HEK293 (cell line): ENCODE data around the gene EVX1.
A peak's percentile ranks its signal among the peaks of the same experiment; 100 is the strongest.

ENCODE experiments used
- CTCF ChIA-PET: fragments of 350-600 bp; formaldehyde crosslinking; extraction: SDS; loops from one replicate; lab custom pipeline; 2021; ENCODE audit warnings: antibody characterized with exemption; lab: Yijun Ruan, JAX
- POLR2A ChIA-PET: fragments of 300-600 bp; formaldehyde crosslinking; extraction: SDS; loops from one replicate; lab custom pipeline; 2020; ENCODE audit warnings: antibody characterized with exemption, inconsistent platforms; lab: Yijun Ruan, JAX
- H3K27ac ChIP-seq: fragments of 200-500 bp; sonication (Bioruptor generic); 2 replicates; pipeline ENCODE4 v1.5.1; 2014; ENCODE audit warnings: low read depth, low read length, control low read depth, inconsistent platforms; ENCODE audit errors: extremely low read depth
- H3K36me3 ChIP-seq, 2 experiments: fragments of 200-500 bp in 1 of 2; sonication (Bioruptor generic) in 1 of 2; 1 replicate in 1 of 2; 2 replicates in 1 of 2; pipeline ENCODE4 v1.5.1; 2014 to 2017; ENCODE audit warnings: inconsistent platforms in 2 of 2, low read length in 2 of 2; ENCODE audit not compliant: control insufficient read depth in 2 of 2, insufficient read depth in 1 of 2
- H3K4me1 ChIP-seq: fragments of 200-500 bp; sonication (Bioruptor generic); 2 replicates; pipeline ENCODE4 v1.5.1; 2014; ENCODE audit warnings: mild to moderate bottlenecking, low read length, inconsistent platforms; ENCODE audit not compliant: control insufficient read depth, insufficient read depth
- H3K4me3 ChIP-seq: 2 replicates; pipeline ENCODE4 v1.5.1; 2011; ENCODE audit warnings: low read depth, mild to moderate bottlenecking, control low read depth, low read length, moderate library complexity
- H3K9me3 ChIP-seq: fragments of 200-500 bp; sonication (Bioruptor generic); 2 replicates; pipeline ENCODE4 v1.5.1; 2014; ENCODE audit warnings: low read depth, low read length, inconsistent platforms; ENCODE audit not compliant: control insufficient read depth, insufficient read depth
- HOXA7 ChIP-seq: sonication (generic); formaldehyde crosslinking; IDR thresholded peaks from 2 replicates; pipeline ENCODE4 v1.8.1; 2022; ENCODE audit warnings: missing genetic modification reagents, borderline replicate concordance
- HOXC10 ChIP-seq: sonication (generic); formaldehyde crosslinking; IDR thresholded peaks from 2 replicates; pipeline ENCODE4 v1.8.1; 2023; ENCODE audit warnings: mild to moderate bottlenecking, missing genetic modification reagents
- HOXD13 ChIP-seq: sonication (generic); formaldehyde crosslinking; IDR thresholded peaks from 2 replicates; pipeline ENCODE4 v1.8.0; 2022; ENCODE audit warnings: missing genetic modification reagents, borderline replicate concordance
- IKZF3 ChIP-seq: fragments of 450-650 bp; IDR thresholded peaks from 2 replicates; pipeline ENCODE4 v1.5.0; 2018; ENCODE audit warnings: missing biosample characterization, mild to moderate bottlenecking, missing genetic modification characterization, moderate library complexity
- KLF1 ChIP-seq: fragments of 450-650 bp; formaldehyde crosslinking; IDR thresholded peaks from 2 replicates; pipeline ENCODE4 v1.5.1; 2016; ENCODE audit warnings: missing biosample characterization, missing genetic modification characterization
- KLF7 ChIP-seq: fragments of 450-650 bp; formaldehyde crosslinking; IDR thresholded peaks from 2 replicates; pipeline ENCODE4 v1.5.1; 2016; ENCODE audit warnings: missing biosample characterization, missing genetic modification characterization, borderline replicate concordance
- KLF9 ChIP-seq: fragments of 450-650 bp; formaldehyde crosslinking; IDR thresholded peaks from 2 replicates; pipeline ENCODE4 v1.5.1; 2016; ENCODE audit warnings: missing biosample characterization, missing genetic modification characterization, low read depth
- MZF1 ChIP-seq: fragments of 450-650 bp; formaldehyde crosslinking; IDR thresholded peaks from 2 replicates; pipeline ENCODE4 v1.5.1; 2017; ENCODE audit warnings: missing biosample characterization, missing genetic modification characterization, borderline replicate concordance
- PATZ1 ChIP-seq: fragments of 450-650 bp; formaldehyde crosslinking; IDR thresholded peaks from 2 replicates; pipeline ENCODE4 v1.5.1; 2016; ENCODE audit warnings: missing biosample characterization, missing genetic modification characterization
- REPIN1 ChIP-seq: fragments of 450-650 bp; formaldehyde crosslinking; IDR thresholded peaks from 2 replicates; pipeline ENCODE4 v1.5.1; 2017; ENCODE audit warnings: missing biosample characterization, missing genetic modification characterization, low read depth
- SCRT2 ChIP-seq: fragments of 450-650 bp; formaldehyde crosslinking; IDR thresholded peaks from 2 replicates; pipeline ENCODE4 v1.5.1; 2016; ENCODE audit warnings: missing biosample characterization, missing genetic modification characterization
- SP2 ChIP-seq: fragments of 450-650 bp; formaldehyde crosslinking; IDR thresholded peaks from 2 replicates; pipeline ENCODE4 v1.5.1; 2016; ENCODE audit warnings: missing biosample characterization, missing genetic modification characterization
- YY2 ChIP-seq: fragments of 450-650 bp; formaldehyde crosslinking; IDR thresholded peaks from 2 replicates; pipeline ENCODE4 v1.5.1; 2016; ENCODE audit warnings: missing biosample characterization, missing genetic modification characterization
- ZBTB48 ChIP-seq: fragments of 450-650 bp; formaldehyde crosslinking; IDR thresholded peaks from 2 replicates; pipeline ENCODE4 v1.5.1; 2016; ENCODE audit warnings: missing biosample characterization, missing genetic modification characterization
- ZFP37 ChIP-seq: fragments of 450-650 bp; formaldehyde crosslinking; IDR thresholded peaks from 2 replicates; pipeline ENCODE4 v1.5.1; 2016; ENCODE audit warnings: missing biosample characterization, missing genetic modification characterization
- ZFP69B ChIP-seq: fragments of 450-650 bp; formaldehyde crosslinking; IDR thresholded peaks from 2 replicates; pipeline ENCODE4 v1.5.1; 2016; ENCODE audit warnings: missing biosample characterization, missing genetic modification characterization
- ZNF184 ChIP-seq: fragments of 450-650 bp; IDR thresholded peaks from 2 replicates; pipeline ENCODE4 v1.5.1; 2018; ENCODE audit warnings: missing biosample characterization, mild to moderate bottlenecking, missing genetic modification characterization
- ZNF341 ChIP-seq: fragments of 450-650 bp; formaldehyde crosslinking; IDR thresholded peaks from 2 replicates; pipeline ENCODE4; 2016; ENCODE audit warnings: low read depth, missing biosample characterization, missing genetic modification characterization
- ZNF37A ChIP-seq: fragments of 450-650 bp; IDR thresholded peaks from 2 replicates; pipeline ENCODE4 v1.5.1; 2018; ENCODE audit warnings: missing biosample characterization, missing genetic modification characterization
- ZNF433 ChIP-seq: fragments of 450-650 bp; formaldehyde crosslinking; IDR thresholded peaks from 2 replicates; pipeline ENCODE4 v1.5.1; 2016; ENCODE audit warnings: missing biosample characterization, missing genetic modification characterization, low read depth
- ZNF48 ChIP-seq: fragments of 450-650 bp; formaldehyde crosslinking; IDR thresholded peaks from 2 replicates; pipeline ENCODE4 v1.5.1; 2016; ENCODE audit warnings: missing biosample characterization, missing genetic modification characterization
- ZNF501 ChIP-seq: fragments of 450-650 bp; formaldehyde crosslinking; IDR thresholded peaks from 2 replicates; pipeline ENCODE4 v1.5.1; 2016; ENCODE audit warnings: missing biosample characterization, missing genetic modification characterization
- ZNF530 ChIP-seq: fragments of 450-650 bp; formaldehyde crosslinking; IDR thresholded peaks from 2 replicates; pipeline ENCODE4 v1.5.1; 2016; ENCODE audit warnings: low read depth, missing biosample characterization, missing genetic modification characterization
- ZNF571 ChIP-seq: fragments of 450-650 bp; formaldehyde crosslinking; IDR thresholded peaks from 2 replicates; pipeline ENCODE4 v1.5.0; 2017; ENCODE audit warnings: missing biosample characterization, missing genetic modification characterization
- ZNF600 ChIP-seq: fragments of 450-650 bp; formaldehyde crosslinking; IDR thresholded peaks from 2 replicates; pipeline ENCODE4 v1.5.1; 2016; ENCODE audit warnings: missing biosample characterization, missing genetic modification characterization
- ZNF626 ChIP-seq: fragments of 450-650 bp; sonication (Bioruptor Pico); formaldehyde crosslinking; IDR thresholded peaks from 2 replicates; pipeline ENCODE4 v1.5.1; 2018; ENCODE audit warnings: missing biosample characterization, missing genetic modification characterization, inconsistent platforms
- ZNF629 ChIP-seq: fragments of 450-650 bp; formaldehyde crosslinking; IDR thresholded peaks from 2 replicates; pipeline ENCODE4 v1.5.1; 2017; ENCODE audit warnings: missing biosample characterization, missing genetic modification characterization
- ZNF658 ChIP-seq: fragments of 450-650 bp; formaldehyde crosslinking; IDR thresholded peaks from 2 replicates; pipeline ENCODE4; 2016; ENCODE audit warnings: missing biosample characterization, missing genetic modification characterization
- ZNF785 ChIP-seq: fragments of 450-650 bp; formaldehyde crosslinking; IDR thresholded peaks from 2 replicates; pipeline ENCODE4 v1.5.1; 2016; ENCODE audit warnings: missing biosample characterization, missing genetic modification characterization
- ZNF830 ChIP-seq: fragments of 450-650 bp; IDR thresholded peaks from 2 replicates; pipeline ENCODE4 v1.5.0; 2018; ENCODE audit warnings: missing biosample characterization, missing genetic modification characterization, low read depth, mild to moderate bottlenecking, moderate library complexity
- ZSCAN30 ChIP-seq: fragments of 450-650 bp; IDR thresholded peaks from 2 replicates; pipeline ENCODE4 v1.5.1; 2018; ENCODE audit warnings: missing biosample characterization, mild to moderate bottlenecking, missing genetic modification characterization, moderate library complexity
- ZXDB ChIP-seq: fragments of 450-650 bp; formaldehyde crosslinking; IDR thresholded peaks from 2 replicates; pipeline ENCODE4 v1.5.1; 2016; ENCODE audit warnings: missing biosample characterization, missing genetic modification characterization
- TF ChIP-seq, protein P1 (sequence below): fragments of 450-650 bp; formaldehyde crosslinking; IDR thresholded peaks from 2 replicates; pipeline ENCODE4 v1.5.1; 2016; ENCODE audit warnings: missing biosample characterization, missing genetic modification characterization, low read depth
- TF ChIP-seq, protein P2 (sequence below): fragments of 450-650 bp; formaldehyde crosslinking; IDR thresholded peaks from 2 replicates; pipeline ENCODE4 v1.5.1; 2016; ENCODE audit warnings: missing biosample characterization, missing genetic modification characterization
- TF ChIP-seq, protein P3 (sequence below): fragments of 450-650 bp; formaldehyde crosslinking; IDR thresholded peaks from 2 replicates; pipeline ENCODE4 v1.5.1; 2016; ENCODE audit warnings: missing biosample characterization, missing genetic modification characterization

EVX1 gene

DNA sequence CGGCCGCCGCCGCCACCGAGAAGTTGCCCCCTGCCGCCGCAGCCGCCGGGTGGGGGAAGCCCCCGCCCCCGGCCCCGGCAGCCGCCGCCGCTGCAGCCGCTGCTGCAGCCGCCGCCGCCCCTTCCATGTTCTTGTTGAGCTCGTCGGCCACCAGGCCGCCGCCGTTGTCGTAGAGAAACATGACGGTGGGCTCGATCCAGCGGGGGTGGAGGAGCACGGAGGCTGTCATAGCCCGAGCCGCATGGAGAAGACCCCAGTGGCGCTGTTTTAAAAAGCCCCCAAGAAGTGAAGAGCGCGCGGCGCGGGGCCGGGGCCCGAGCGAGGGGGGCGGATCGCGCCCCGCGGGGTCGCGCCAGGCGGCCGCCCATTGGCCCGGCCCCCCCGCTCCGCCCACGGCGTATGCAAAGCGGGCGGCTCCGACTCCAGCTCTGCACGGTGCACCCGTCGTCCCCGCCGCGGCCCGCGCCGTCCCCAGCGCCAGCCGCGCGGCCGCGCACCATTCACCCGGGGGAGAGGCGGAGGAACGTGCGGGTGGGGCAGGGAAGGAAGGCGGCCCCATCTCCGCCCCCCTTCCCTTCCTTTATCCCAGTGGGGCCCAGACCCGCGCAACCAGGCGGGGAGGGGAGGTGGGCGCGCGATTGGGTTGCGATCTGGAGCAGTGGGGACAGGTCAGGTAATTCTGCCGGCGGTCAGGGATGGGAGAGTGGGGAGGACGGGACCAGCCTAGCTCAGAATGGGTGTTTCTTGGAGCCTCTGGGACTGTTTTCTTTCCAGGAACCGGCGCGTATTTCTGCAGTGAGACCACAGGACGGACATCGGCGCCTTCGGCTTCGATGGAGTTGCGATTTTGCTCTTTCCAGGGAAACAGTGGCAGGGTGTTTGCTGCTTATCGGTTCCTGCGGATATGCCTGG is 42.5 kb upstream of the EVX1 start, which contains the start of gene HOXA13:
TSS of gene HOXA13 (minus strand) at position 243 of the 912 bp plus-strand sequence. CDS start at position 229, 14 bp downstream.
- peak within 1 kb of the TSS; percentile 89 for H3K4me3 ChIP-seq
- POLR2A ChIA-PET = interaction anchor here (0.8 to 3.7 kb wide), 10 partner anchors 9 to 541 kb away, joined by 3 to 36 read pairs (median 4); partner anchors contain the start of genes HIBADH and HOXA11
- peak within 1 kb of the TSS; percentile 92 for H3K27ac ChIP-seq
- H3K36me3 ChIP-seq = peaks cover 0 to 4% of the 10 kb centered on the region in 2 experiments; a peak in 2 of 3 replicates
- CTCF ChIA-PET = interaction anchor here (0.7 to 3.0 kb wide), 9 partner anchors 14 to 893 kb away, joined by 3 to 12 read pairs (median 6); no protein-coding TSS in a partner anchor
- H3K4me1 ChIP-seq = peaks cover 12% of the 10 kb centered on the region
- no peaks in the 10 kb centered on the region for H3K9me3 ChIP-seq
- TF ChIP-seq ZNF830 (tag by site-specific recombination) (no peak), HOXD13 (CRISPR knock-in tag) (no peak), ZBTB48 (tag by site-specific recombination) (0 out of 2 replicates have a peak, but pooled peaks have one; percentile 35), ZNF184 (tag by site-specific recombination) (no peak), ZXDB (tag by site-specific recombination) (peak; percentile 48), IKZF3 (tag by site-specific recombination) (peak; percentile 55), ZNF785 (tag by site-specific recombination) (no peak), ZNF341 (tag by site-specific recombination) (peak; percentile 80), ZNF48 (tag by site-specific recombination) (no peak), ZNF629 (tag by site-specific recombination) (no peak), SCRT2 (tag by site-specific recombination) (no peak), HOXC10 (no peak), ZNF658 (tag by site-specific recombination) (no peak), ZFP69B (tag by site-specific recombination) (peak; percentile 98), ZNF37A (tag by site-specific recombination) (no peak), MZF1 (tag by site-specific recombination) (no peak), YY2 (tag by site-specific recombination) (no peak), ZNF530 (tag by site-specific recombination) (no peak), PATZ1 (tag by site-specific recombination) (peak; percentile 88), ZNF501 (tag by site-specific recombination) (peak; percentile 40; the same call in 1 of the 2 replicates), ZNF433 (tag by site-specific recombination) (no peak), KLF1 (tag by site-specific recombination) (peak; percentile 88), KLF7 (tag by site-specific recombination) (peak; percentile 60; the same call in 1 of the 2 replicates), ZNF626 (tag by site-specific recombination) (no peak), KLF9 (peak; percentile 72), ZNF600 (peak; percentile 88), REPIN1 (tag by site-specific recombination) (no peak), ZFP37 (tag by site-specific recombination) (0 out of 2 replicates have a peak, but pooled peaks have one; percentile 30), ZSCAN30 (tag by site-specific recombination) (no peak; the same call in none of the 2 replicates), HOXA7 (CRISPR knock-in tag) (no peak), ZNF571 (tag by site-specific recombination) (no peak), SP2 (tag by site-specific recombination) (peak; percentile 51; the same call in 1 of the 2 replicates)
- TF ChIP-seq, protein P1, sequence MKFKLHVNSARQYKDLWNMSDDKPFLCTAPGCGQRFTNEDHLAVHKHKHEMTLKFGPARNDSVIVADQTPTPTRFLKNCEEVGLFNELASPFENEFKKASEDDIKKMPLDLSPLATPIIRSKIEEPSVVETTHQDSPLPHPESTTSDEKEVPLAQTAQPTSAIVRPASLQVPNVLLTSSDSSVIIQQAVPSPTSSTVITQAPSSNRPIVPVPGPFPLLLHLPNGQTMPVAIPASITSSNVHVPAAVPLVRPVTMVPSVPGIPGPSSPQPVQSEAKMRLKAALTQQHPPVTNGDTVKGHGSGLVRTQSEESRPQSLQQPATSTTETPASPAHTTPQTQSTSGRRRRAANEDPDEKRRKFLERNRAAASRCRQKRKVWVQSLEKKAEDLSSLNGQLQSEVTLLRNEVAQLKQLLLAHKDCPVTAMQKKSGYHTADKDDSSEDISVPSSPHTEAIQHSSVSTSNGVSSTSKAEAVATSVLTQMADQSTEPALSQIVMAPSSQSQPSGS = no peak
- TF ChIP-seq, protein P2, sequence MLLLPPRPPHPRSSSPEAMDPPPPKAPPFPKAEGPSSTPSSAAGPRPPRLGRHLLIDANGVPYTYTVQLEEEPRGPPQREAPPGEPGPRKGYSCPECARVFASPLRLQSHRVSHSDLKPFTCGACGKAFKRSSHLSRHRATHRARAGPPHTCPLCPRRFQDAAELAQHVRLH (tag by site-specific recombination) = no peak
- TF ChIP-seq, protein P3, sequence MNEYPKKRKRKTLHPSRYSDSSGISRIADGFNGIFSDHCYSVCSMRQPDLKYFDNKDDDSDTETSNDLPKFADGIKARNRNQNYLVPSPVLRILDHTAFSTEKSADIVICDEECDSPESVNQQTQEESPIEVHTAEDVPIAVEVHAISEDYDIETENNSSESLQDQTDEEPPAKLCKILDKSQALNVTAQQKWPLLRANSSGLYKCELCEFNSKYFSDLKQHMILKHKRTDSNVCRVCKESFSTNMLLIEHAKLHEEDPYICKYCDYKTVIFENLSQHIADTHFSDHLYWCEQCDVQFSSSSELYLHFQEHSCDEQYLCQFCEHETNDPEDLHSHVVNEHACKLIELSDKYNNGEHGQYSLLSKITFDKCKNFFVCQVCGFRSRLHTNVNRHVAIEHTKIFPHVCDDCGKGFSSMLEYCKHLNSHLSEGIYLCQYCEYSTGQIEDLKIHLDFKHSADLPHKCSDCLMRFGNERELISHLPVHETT (tag by site-specific recombination) = no peak
